Measurements from ENCODE around the gene STIM1.

Gene STIM1

DNA sequence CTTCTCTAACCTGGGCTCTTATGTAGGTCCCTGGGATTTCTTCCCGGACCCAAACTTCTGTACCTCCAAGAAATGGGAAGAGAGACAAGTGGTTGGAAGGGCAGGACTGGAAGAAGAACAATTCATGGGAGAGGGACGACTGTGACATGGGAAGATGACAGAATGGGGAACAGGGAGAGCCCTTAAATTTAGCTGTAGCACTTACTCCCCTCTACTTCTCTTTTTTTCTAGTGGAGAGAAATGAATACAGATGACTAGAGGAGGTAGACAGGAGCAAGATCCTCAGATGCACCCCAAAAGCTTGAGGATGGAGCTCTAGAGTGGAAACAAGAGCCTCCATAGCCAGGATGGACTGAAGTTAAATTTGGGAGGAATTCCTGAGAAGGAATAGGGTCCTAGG lies 17.0 kb upstream of the STIM1 start:
- TF ChIP-seq, protein P1, sequence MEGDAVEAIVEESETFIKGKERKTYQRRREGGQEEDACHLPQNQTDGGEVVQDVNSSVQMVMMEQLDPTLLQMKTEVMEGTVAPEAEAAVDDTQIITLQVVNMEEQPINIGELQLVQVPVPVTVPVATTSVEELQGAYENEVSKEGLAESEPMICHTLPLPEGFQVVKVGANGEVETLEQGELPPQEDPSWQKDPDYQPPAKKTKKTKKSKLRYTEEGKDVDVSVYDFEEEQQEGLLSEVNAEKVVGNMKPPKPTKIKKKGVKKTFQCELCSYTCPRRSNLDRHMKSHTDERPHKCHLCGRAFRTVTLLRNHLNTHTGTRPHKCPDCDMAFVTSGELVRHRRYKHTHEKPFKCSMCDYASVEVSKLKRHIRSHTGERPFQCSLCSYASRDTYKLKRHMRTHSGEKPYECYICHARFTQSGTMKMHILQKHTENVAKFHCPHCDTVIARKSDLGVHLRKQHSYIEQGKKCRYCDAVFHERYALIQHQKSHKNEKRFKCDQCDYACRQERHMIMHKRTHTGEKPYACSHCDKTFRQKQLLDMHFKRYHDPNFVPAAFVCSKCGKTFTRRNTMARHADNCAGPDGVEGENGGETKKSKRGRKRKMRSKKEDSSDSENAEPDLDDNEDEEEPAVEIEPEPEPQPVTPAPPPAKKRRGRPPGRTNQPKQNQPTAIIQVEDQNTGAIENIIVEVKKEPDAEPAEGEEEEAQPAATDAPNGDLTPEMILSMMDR (IDR thresholded peaks at IDR 0.05; ENCODE audit: insufficient read depth, low read length, poor library complexity, severe bottlenecking): no peak
- TF ChIP-seq EZH2phosphoT487 (conservative IDR thresholded peaks at IDR 0.05; ENCODE audit: low read length): no peak
- peak overlapping the region; percentile 83 for H3K9ac ChIP-seq (ENCODE audit: low read length)

DNA sequence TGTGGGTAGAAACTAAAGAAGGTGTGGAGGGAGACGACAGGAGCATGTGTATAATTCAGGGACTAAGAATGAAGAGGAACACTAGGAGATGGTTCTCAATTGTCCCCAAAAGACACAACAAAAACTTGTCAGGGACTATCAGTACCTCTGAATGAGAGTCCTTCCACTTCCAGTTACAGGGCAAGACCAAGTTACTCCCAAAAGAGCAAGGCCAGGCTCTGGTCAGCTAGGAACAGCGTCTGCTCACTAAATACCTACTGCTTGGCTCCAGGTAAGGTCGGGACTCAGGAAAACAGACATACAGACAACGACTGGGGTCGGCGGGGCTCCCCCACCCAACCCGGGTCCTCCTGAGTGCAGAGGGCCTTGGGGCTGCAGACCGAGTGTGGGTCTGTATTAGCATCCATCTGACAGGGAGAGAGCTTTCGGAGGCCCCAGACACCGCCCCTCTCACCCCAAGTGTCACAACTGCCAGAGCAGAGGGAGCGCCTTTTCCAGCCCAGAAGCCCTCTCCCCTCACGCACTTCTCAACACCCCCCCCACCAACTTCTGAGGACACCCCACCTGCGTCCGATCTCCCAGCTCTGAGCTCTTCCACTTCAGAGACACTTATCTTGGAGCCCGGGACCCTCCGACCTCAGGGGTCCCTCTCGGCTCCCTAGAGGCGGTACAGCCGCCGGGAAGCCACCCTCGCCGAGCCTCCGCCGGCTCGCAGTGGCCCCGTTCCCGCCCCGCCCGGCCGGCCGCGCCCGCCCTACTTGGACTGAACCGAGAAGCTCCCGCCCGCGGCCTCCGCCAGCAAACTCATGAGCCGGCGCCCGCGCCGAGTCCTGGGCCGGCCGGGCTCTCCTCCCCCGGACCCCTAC lies 15.2 kb upstream of the STIM1 start:
- H3F3A ChIP-seq (ENCODE audit: insufficient read depth): peaks cover 14% of the 10 kb centered on the region
- no peaks in the 10 kb centered on the region for H3K27me3 ChIP-seq (ENCODE audit: low read length)
- H3K27ac ChIP-seq (ENCODE audit: low read depth, low read length): peak overlapping the region; percentile 91
- TF ChIP-seq EZH2phosphoT487 (conservative IDR thresholded peaks at IDR 0.05; ENCODE audit: low read length): no peak
- peak overlapping the region; percentile 74 for H3K4me3 ChIP-seq (ENCODE audit: insufficient read depth, low read length, poor library complexity, severe bottlenecking)
- H3K36me3 ChIP-seq (ENCODE audit: low read length): no peaks in the 10 kb centered on the region
- peaks cover 53% of the 10 kb centered on the region for H3K79me2 ChIP-seq (ENCODE audit: insufficient read depth, low read length)
- no peaks in the 10 kb centered on the region for H3K9me3 ChIP-seq (ENCODE audit: insufficient read depth, low read length)
- H3K9ac ChIP-seq (ENCODE audit: low read length): peak overlapping the region; percentile 83
- H2AFZ ChIP-seq (ENCODE audit: low read depth, low read length, severe bottlenecking): peak overlapping the region; percentile 32
- peak overlapping the region; percentile 82 for H3K4me2 ChIP-seq (ENCODE audit: low read depth, low read length, poor library complexity, severe bottlenecking)
- no peaks in the 10 kb centered on the region; the same call in 1 of the 2 replicates for H4K20me1 ChIP-seq (ENCODE audit: low read depth, low read length)
- no peaks in the 10 kb centered on the region for H3K9me2 ChIP-seq (replicated peaks; ENCODE audit: insufficient read depth, low read length)

More for the DNA sequence above, 17.0 kb upstream of the STIM1 start:
- Histone ChIP-seq H3F3A (ENCODE audit: insufficient read depth) (peaks cover 14% of the 10 kb centered on the region), H4K20me1 (ENCODE audit: low read depth, low read length) (no peaks in the 10 kb centered on the region; the same call in 1 of the 2 replicates), H3K79me2 (ENCODE audit: insufficient read depth, low read length) (peaks cover 70% of the 10 kb centered on the region), H2AFZ (ENCODE audit: low read depth, low read length, severe bottlenecking) (no peak overlapping the region), H3K4me3 (ENCODE audit: insufficient read depth, low read length, poor library complexity, severe bottlenecking) (no peak overlapping the region), H3K9me2 (replicated peaks; ENCODE audit: insufficient read depth, low read length) (no peaks in the 10 kb centered on the region), H3K27ac (ENCODE audit: low read depth, low read length) (peak overlapping the region; percentile 91), H3K36me3 (ENCODE audit: low read length) (no peaks in the 10 kb centered on the region), H3K4me2 (ENCODE audit: low read depth, low read length, poor library complexity, severe bottlenecking) (peak overlapping the region; percentile 82), H3K27me3 (ENCODE audit: low read length) (no peaks in the 10 kb centered on the region), H3K9me3 (ENCODE audit: insufficient read depth, low read length) (no peaks in the 10 kb centered on the region)

DNA sequence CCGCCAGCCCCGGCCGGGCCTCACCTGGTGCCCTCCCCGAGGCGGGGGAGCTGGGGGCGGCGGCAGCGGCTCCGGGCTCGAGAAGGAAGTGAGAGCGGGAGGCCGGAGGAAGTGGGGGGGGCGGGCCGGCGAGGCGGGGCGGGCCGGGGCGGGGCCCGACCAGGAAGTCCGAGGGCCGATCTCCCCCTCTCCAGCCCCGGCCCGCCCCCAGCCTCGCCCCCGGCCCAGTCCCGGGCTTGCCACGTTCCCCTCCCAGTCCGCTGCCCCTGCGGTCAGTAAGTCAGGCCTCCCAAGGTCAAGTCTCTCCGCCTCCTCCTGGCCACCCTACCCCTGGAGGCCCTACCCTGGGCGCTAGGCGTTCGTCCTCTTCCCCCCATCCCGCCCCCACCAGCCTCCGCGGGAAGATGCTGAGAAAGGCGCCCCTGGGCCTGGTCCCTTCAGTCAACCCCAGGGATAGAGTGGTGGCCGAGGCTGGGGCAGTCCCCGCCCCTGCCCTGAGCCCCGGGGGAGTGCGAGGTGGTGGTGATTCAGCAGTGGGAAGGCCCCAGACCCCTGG lies 14.5 kb upstream of the STIM1 start, which contains the start of gene RHOG:
Gene RHOG, minus strand, starts transcription at position 90 of the 556 bp plus-strand sequence. CDS start 12,821 bp downstream, outside the sequence.
- Histone ChIP-seq H3K4me3 (ENCODE audit: insufficient read depth, low read length, poor library complexity, severe bottlenecking) (peak within 1 kb of the TSS; percentile 74), H3K9ac (ENCODE audit: low read length) (peak within 1 kb of the TSS; percentile 83), H3K79me2 (ENCODE audit: insufficient read depth, low read length) (peaks cover 46% of the 10 kb centered on the region), H3K9me2 (replicated peaks; ENCODE audit: insufficient read depth, low read length) (no peaks in the 10 kb centered on the region), H3K36me3 (ENCODE audit: low read length) (no peaks in the 10 kb centered on the region), H4K20me1 (ENCODE audit: low read depth, low read length) (no peaks in the 10 kb centered on the region; the same call in 1 of the 2 replicates), H3K27ac (ENCODE audit: low read depth, low read length) (peak within 1 kb of the TSS; percentile 91), H3K9me3 (ENCODE audit: insufficient read depth, low read length) (no peaks in the 10 kb centered on the region), H3K27me3 (ENCODE audit: low read length) (no peaks in the 10 kb centered on the region), H3K4me2 (ENCODE audit: low read depth, low read length, poor library complexity, severe bottlenecking) (peak within 1 kb of the TSS; percentile 82), H2AFZ (ENCODE audit: low read depth, low read length, severe bottlenecking) (peak within 1 kb of the TSS; percentile 96), H3F3A (ENCODE audit: insufficient read depth) (peaks cover 14% of the 10 kb centered on the region)
- no peak for TF ChIP-seq EZH2phosphoT487 (conservative IDR thresholded peaks at IDR 0.05; ENCODE audit: low read length)
- TF ChIP-seq, protein P1 (IDR thresholded peaks at IDR 0.05; ENCODE audit: insufficient read depth, low read length, poor library complexity, severe bottlenecking): no peak

Measured in SU-DHL-6 (cell line).